NCI-H345 (cell line): ENCODE measurements around the gene ATG9A.

Source experiments
- DNase-seq: peaks from one replicate; lab custom pipeline; 2025; lab: John Stamatoyannopoulos, UW

Gene ATG9A

DNA sequence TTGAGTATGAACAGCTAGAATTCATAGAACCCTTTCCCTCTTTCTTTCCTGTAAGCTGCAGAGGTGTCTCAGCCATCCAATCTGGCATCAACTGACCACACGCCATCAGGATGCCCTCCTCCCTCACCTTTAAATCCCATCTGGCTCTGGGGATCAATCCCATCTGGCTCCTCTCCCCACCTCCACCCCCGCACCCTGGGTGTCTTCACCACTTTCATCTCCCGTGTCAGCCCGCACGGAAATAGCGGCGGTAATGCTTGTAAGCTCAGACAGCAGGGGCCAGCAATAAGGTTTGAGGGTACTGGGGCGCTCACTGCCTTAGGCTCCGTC lies 23.1 kb upstream of the ATG9A start:
- DNase-seq: no peak

DNA sequence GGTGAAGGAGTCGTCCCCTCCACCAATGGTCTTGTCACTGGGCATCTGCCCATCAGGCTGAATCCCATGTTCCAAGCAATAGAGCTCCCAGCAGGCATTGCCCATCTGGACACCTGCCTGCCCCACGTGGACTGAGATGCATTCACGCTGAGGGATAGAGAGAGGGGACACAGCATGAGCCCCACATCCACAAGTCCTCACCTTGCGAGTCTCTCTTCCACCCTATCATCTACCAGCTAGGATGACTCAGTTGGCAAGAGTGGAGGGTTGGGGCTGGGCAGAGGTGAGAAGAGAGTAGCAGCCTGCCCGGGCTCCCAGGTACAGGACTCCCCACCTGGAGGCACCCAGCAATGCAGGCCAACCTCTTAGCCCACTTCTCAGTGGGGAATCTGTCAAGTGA lies 22.6 kb upstream of the ATG9A start:
- DNase-seq: peak; percentile 56

DNA sequence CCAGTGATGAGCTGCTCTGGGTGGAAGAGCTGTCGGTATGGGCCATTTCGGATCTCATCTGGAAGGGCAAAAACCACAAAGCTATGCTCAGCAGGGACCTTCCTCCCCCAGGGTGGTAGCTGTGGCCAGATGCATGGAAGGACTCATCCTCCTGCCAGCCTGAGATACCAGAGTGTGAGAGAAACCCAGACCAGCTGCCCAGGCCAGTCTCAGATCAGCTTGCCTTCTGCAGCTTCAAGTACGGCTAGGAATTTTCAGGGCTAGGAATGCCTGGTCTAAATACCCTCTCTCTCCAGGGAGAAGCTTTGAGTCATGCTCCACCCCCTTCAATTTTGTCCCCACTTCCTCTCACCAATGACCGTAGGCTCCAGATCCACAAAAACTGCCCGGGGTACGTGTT lies 22.2 kb upstream of the ATG9A start:
- DNase-seq: no peak

DNA sequence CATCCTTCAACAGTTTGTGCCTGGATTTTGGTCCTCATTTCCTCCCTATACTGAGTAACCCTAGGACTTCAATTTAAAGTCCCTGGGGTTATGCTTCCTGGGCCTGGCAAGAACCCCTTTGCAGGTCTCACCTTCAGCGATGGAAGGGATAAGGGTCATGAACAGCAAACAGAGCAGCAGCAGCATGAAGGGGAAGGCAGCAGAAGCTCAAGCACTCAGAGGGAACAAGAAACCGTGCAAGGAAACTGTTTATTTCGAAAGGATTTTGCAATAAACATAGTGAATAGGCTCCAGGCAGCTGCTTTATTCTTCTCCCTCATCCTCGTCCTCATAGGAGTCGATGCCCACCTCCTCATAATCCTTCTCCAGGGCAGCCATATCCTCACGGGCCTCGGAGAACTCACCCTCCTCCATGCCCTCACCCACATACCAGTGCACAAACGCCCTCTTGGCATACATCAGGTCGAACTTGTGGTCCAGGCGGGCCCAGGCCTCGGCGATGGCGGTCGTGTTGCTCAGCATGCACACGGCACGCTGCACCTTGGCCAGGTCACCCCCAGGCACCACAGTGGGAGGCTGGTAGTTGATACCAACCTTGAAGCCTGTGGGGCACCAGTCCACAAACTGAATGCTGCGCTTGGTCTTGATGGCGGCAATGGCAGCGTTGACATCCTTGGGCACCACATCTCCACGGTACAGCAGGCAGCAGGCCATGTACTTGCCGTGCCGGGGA lies 20.8 kb upstream of the ATG9A start:
- no peak for DNase-seq

DNA sequence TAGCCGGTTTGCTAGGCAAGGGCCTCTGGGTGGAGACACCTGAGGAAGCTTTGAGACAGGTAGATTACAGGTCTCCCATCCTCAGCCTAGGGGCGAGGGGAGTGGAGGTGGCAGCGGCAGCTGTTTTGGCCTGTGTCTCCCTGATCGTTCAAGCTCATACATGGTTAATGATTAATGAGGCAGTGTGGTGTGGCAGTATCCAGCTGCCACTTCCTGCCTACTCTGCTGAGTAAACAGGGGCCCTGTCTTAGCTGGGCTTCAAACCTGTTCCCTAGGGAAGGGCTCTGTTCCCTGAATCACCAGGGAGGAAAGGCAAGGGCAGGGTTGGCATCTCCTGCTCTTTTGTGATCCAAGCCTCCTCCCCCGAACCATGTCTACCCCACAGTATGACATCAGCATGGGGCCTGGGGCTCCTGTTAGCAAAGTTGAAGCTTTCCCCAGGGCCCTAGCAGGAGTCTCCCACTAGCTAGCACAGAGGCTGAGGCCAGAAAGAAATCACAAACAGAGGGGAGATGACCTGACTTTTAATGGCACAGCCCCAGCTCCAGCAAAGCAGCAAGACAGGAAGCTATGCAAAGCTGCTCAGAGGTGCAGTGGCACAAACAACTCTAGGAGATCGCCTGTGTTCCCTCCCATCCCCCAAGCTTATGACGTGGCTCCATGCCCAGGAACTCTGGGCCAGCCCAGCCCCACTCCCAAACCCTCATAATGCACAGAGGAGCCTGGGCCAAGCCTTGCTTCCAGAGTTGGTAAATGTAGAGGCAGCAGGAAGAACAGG lies 20.0 kb upstream of the ATG9A start:
- peak; percentile 77 for DNase-seq

DNA sequence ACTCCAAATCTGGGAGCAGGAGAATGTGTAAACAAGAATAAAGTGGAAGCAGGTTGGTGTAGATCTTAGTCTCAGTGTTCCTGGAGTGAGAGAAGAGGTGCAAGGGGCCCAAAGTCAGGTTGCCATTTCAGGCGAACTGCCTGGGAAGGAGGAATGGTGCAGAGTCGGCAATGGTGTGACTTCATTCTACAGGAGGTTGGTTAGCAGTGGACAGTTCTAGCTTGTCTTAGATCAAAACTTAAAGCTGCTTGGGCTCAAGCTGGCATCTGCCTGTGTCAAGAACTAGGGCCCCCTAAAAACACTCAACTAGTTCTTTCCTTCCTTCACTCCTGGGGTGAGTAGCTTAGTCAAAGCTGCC lies 19.4 kb upstream of the ATG9A start:
- no peak for DNase-seq

DNA sequence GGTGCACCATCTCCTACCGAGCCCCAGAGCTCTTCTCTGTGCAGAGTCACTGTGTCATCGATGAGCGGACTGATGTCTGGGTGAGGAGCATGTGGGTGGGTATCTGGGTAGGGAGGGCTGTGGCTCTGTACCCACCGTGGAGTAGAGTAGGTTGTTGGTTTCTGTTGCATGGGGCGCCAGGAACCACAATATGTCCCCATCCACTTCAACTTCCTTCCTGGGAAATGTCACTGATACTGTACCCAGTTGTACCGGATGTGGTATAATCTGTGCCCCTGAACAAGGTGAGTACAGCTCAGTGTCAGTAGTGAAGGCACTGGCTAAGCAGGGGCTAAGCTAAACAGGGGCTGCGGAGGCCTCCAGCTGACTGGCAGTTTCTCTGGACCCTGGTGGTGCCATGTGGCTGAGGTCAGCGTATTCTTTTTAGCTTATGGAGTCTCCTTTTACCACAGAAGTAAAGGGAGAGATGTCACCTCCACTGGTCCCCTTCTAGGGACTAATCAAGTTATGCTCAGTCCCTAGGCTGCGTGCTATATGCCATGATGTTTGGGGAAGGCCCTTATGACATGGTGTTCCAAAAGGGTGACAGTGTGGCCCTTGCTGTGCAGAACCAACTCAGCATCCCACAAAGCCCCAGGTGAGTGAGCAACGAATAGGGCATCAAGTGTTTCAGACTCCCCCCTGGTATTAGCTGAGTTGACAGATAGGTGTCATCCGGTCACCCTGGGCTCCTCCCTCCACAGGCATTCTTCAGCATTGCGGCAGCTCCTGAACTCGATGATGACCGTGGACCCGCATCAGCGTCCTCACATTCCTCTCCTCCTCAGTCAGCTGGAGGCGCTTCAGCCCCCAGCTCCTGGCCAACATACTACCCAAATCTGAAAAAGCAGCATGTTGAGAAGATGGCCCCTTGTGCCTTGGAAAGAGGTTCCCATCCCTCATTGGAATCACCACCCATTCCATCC lies 18.5 kb upstream of the ATG9A start:
- DNase-seq: no peak

DNA sequence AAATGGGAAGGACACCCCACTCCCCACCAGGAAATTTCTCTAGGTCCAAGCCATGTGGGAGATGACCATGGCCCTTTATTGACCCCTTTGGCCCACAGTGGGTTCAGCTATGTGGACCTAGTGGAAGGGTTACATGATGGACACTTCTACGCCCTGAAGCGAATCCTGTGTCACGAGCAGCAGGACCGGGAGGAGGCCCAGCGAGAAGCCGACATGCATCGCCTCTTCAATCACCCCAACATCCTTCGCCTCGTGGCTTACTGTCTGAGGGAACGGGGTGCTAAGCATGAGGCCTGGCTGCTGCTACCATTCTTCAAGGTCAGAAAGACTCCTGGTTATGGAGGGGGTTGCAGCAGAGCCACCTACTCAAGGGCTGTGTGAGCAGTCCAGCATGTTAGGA lies 17.1 kb upstream of the ATG9A start:
- DNase-seq: no peak

DNA sequence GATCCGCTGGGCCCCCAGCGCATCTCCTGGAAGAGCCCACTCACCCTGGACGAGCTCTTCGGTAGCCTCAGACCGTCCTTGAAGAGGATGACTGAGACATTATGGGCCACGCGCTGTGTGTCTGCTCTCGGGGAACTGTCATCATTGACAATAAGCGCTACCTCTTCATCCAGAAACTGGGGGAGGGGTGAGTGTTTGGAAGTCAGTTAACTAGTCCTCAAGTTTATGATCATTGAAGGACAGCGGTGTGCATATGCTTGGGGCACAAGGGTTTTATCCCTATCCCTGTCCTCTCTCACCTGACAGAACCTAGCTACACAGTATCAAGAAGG lies 16.4 kb upstream of the ATG9A start:
- DNase-seq: no peak

DNA sequence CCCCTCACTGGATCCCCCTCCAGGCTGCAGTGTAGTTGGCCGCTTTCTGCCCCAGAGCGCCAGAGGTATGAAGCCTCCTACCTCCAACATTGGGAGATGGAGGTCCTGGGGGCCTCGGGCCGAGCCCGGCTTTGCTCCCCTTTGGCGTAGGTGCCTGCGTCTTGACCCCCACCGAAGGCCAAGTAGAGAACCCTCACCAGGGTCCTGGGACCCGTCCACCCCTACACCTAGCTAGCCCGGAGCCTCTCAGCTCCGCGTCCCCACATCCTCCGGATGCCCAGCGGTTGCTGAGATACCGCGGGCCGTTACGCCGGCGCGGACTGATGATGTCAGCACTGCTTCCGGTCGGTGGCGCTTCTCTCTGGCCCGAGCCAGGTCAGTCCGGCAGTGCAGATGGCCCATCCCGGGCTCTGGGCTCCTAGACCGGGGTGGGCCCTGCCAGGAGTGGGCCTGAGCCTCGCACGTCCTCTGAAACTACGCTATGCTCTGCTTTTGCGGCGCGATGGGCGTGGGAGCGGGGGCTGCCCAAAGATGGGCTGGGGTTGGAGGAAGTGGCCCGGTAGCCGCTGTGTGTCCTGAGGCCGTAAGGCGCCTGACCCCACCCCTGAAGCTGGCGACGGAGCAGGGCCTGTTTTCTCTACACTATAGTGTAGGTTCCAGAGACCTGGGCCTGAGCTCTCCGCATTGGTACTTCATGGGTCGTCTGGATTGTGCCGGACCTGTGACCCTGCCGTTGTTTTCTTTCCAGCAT lies 15.9 kb upstream of the ATG9A start, which contains the start of the genes GLB1L and STK16:
TSS of gene GLB1L (minus strand) at position 297 of the 751 bp plus-strand sequence. CDS start 1,871 bp downstream, outside the sequence.
TSS of gene STK16 (plus strand) at position 332 of the 751 bp plus-strand sequence. CDS start 521 bp downstream, outside the sequence.
- DNase-seq: peak; percentile 90

DNA sequence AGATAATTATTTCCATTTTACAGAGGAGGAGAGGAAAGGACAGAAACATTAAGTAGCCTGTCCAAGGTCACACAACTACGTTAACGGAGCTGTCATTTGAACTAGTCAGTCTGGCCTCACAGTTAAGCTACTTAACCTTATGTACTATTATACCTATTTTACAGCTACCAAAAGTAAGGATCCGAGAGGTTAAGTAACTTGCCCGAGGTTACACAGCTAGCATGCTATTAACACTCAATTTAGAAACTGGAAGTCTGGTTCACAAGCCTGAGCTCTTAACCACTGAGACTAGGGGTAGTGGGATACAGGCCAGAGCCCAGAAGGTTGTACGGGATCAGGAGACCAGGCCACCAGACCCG lies 15.3 kb upstream of the ATG9A start:
- no peak for DNase-seq

DNA sequence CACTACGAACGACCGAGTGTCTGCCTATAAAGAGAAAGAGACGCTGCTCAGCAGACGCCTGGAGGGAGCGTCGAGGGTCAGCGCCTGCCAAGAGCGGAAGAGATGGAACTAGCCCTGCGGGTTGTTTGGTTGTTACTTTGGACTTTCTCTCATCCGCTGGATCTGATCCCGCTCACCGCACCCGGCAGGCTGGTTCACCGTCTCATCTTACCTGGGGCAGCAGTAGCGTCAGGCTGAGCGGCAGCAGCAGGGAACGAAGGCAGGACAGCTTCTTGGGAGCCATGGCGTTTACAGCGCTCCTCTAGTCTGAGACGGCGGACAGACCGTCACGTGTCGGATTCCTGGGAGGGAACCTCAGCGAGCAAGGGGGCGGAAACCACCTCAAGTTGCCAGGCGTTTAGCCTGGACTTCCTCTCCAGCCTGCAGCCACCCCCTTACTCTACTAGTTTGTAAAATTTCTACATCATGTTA lies 13.9 kb upstream of the ATG9A start:
- no peak for DNase-seq

DNA sequence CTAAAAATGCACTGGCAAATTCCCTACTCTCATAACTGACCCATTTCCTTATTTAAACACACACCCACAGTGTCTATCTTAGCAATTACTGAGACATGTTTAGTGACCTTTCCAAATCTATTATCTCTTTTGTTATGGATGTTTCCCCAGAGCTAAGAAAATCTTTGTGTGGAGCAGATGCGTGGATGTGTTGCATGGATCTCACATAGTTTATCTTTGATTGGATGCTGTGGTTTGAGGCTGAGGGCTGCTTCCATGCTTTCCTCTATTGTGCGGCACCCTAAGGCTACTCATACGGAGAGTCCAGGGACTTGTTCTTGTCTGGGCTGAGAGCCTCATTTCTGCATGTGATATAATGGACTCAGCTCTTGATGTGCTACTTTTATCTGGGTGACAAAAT lies 4.9 kb upstream of the ATG9A start:
- no peak for DNase-seq

DNA sequence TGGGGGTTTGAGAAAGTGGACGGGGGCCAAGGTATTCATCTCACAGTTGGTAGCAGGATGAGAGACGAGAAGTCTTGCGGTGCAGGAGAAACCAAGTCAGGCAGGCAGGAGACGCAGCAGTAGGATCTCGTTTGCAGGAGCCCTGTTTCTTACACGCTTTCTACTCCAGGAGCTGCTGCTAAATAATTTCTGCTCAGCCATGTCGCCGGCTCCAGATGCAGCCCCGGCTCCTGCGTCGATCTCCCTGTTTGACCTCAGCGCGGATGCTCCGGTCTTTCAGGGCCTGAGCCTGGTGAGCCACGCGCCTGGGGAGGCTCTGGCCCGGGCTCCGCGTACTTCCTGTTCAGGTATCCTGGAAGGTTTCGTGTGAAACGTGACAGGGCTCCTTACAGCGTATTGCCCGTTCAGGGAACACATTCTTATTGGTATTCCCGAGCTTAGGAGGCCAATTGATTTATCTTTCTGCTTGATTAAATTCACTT lies 664 bp upstream of the ATG9A start:
- DNase-seq: peak; percentile 22

DNA sequence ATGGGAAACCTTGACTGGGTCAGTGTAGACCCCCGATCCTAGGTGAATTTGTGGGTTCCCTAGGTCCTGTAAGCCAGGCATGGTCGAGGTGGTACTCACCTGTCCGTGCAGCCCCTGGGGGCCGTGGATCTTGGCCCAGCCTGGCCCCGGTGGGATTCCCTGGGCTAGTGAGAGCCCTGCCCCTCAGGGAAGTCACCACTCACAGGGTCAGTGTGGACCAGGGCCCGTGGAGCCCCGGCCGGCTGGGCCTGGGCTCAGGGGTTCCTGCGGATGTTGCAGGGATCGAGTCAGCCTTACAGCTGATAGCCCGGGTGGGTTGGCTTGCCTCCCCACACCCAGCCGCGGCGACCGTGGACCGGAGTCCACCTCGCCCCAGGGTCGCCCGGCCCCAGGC lies 528 bp downstream of the ATG9A start:
- DNase-seq: no peak

DNA sequence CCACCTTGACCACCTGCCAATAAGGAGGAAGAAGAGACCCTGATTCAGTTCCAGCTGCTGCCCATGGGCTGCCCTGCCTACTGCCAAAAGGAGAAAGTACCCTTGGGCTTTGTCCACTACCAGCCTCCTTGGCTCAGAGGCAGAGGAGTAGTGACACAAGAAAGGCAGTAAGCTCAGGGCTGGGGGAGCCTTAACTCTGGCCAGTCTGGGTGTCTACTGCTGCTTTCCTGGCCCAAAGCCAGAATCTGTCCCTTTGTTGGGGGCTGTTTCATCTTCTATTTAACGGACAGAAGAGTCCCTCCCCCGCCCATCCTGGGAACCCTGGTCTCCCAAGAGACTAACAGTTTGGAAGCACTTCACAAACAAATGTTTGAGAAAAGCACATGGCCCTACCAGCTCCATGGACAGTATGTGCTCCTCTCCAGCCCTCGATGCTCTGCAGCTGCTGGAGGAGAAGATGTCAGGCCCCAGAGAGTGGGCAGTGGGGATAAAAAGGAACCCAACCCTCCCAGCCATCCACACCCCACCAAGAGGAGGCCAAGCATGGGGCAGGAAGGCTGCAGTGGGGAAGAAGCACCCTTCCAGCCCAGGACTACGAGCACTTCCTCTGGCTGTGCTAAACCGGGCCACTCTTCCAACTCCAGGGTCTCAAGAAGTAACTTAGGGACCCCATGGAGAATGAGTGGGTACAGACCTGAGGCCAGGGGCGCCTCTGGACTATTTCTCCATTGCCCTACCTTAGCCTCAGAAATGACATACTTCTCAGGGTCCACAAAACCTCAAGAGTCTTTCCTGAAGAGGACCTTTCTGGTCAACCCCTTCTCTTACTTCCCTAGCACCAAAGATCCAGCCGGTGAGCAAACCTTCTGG lies 1.2 kb downstream of the ATG9A start:
- no peak for DNase-seq

DNA sequence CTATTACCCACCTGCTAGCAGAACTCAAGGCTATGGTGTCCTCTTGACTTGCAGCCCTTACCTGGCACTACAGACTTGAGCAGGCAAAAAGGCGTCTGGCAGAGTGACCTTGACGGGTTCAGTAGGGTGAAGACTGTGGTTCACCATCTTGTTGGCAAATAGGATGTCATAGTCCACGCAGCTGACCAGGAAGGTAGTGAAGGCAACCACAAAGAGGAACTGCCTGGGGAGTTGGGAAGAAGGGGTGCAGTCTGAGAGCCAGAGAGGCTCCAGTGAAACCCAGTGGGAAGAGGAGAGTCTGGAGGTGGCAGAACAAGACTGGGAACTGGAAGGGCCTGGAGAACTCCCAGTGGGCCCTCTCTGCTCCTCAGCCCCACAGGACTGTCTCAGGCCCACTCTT lies 4.1 kb downstream of the ATG9A start:
- no peak for DNase-seq

DNA sequence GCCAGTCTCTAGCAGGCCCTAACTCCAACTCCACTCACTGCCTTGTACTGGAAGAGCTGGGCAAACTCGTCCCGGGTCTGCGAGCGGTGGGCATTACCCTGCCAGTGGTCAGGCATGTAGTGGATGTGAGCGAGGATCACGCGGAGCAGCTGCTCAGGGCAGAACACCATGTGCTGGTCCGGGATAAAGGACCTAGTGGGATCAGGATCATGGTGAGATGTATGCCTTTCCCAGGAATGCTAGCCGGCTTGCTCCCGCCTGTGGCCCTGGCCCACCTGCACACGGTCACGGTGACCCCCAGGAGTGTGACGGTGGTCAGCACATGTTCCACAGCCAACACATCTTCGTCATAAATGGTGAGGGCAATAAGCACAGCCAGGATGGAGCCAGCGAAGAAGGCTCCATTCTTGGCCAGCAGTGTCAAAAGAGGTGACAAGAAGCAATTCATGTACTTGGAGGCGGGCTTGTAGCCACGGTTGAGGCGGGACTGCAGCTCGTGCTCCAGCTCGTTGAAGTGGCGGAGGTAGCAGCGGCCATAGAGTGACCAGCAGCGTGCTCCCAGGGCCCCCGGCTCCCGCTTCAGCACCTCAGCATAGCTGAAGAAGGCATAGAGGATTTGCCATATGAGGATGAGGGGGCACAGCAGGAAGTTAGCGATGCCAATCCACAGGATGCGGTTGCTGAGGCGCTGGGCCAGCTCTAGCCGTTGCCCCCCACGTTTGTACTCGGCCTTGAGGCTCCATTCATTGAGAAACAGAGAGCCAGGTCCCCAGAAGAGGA lies 5.4 kb downstream of the ATG9A start:
- DNase-seq: no peak

DNA sequence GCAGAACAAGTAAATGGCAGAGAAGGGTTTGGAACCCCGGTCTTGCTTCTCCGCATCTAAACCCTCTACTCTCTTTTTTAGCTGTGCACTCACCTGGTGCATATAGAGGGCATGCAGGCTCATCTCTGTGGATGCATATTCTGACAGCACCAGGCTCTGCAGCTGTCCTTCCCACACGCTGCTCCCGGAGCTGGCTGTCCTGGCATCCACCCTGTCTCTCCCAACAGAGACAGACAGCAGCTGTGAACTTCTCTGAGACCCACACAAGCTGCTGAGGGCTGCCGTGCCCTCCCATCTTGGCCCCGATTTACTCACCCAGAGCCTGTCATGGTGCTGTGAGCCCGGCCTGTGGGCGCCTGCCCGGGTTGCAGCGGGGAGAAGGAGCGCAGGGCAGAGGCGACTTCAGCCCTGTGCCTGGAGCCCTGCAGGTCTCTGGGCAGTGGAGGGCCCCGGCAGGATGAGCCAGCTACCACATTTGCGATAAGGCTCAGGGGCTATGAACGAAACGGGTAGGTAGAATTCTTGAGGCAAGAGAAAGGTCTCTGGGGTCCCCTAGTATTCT lies 7.4 kb downstream of the ATG9A start:
- no peak for DNase-seq
